Measurements from ENCODE around the gene PAQR5. TPM values are rescaled to one million over a fixed set of nuclear protein-coding genes. Genes with fewer than 3 reads are reported as not detected.
A peak's percentile ranks its signal among the peaks of the same experiment; 100 is the strongest.
"Not testable (repeated sequence)": the region's sequence is repeated elsewhere in the genome, so short reads cannot be mapped to it uniquely, and the experiment has no call there.

PAQR5 gene
- total RNA-seq, 2 donors from 2014 or later = 43.6 to 55.6 TPM

- H3K27me3 Mint-ChIP-seq (ENCODE audit: insufficient read depth) = peaks cover 43% of the 10 kb centered on the region
These were observed 1.4 kb downstream of the PAQR5 start for GRCh38 chr15:69299943-69300588.

GRCh38 chr15:69301101-69301500, 2.4 kb downstream of the PAQR5 start:
- peaks cover 32% of the 10 kb centered on the region for H3K36me3 ChIP-seq (ENCODE audit: control insufficient read depth, insufficient read depth, low read length)
- H3K9ac ChIP-seq (ENCODE audit: extremely low read depth, low read length, poor library complexity, severe bottlenecking); DNase-seq; H3K27ac Mint-ChIP-seq; H3K4me1 ChIP-seq (ENCODE audit: control insufficient read depth, insufficient read depth, low read length); H3K9me3 ChIP-seq (ENCODE audit: control insufficient read depth, low read length); H3K9me3 Mint-ChIP-seq; H3K27ac ChIP-seq (ENCODE audit: low read depth, low read length): not testable (repeated sequence)
- TF ChIP-seq CTCF (conservative IDR thresholded peaks at IDR 0.05) = peak; percentile 28
- Mint-ChIP-seq H3K27me3 (ENCODE audit: insufficient read depth) (peaks cover 36% of the 10 kb centered on the region), H3K4me1 (peaks cover 31% of the 10 kb centered on the region), H3K4me3 (peak overlapping the region; percentile 27), H3K36me3 (ENCODE audit: low read depth) (peaks cover 35% of the 10 kb centered on the region)
- peaks cover 21% of the 10 kb centered on the region for H3K27me3 ChIP-seq (ENCODE audit: control insufficient read depth, insufficient read depth, low read length, poor library complexity, severe bottlenecking)
- H3K4me3 ChIP-seq (ENCODE audit: low read length) = peak overlapping the region; percentile 26
- 88 to 90% methylated on average over 6 to 7 of the region's 8 CpGs for WGBS, 2 experiments (ENCODE audit: insufficient coverage in 1 of 2, insufficient read length in 1 of 2)

More at GRCh38 chr15:69299943-69300588, 1.4 kb downstream of the PAQR5 start:
- peak overlapping the region; percentile 91 for H3K4me3 ChIP-seq (ENCODE audit: low read length)
- H3K27ac ChIP-seq (ENCODE audit: low read depth, low read length) = no peak overlapping the region
- peaks cover 21% of the 10 kb centered on the region for H3K27me3 ChIP-seq (ENCODE audit: control insufficient read depth, insufficient read depth, low read length, poor library complexity, severe bottlenecking)
- WGBS, 2 experiments (ENCODE audit: insufficient coverage in 1 of 2, insufficient read length in 1 of 2) = 23 to 27% methylated on average over 9 of the region's 9 CpGs
- Mint-ChIP-seq H3K4me3 (peak overlapping the region; percentile 60), H3K36me3 (ENCODE audit: low read depth) (peaks cover 24% of the 10 kb centered on the region), H3K4me1 (peaks cover 28% of the 10 kb centered on the region), H3K9me3 (peaks cover 2% of the 10 kb centered on the region), H3K27ac (no peak overlapping the region)
- no peaks in the 10 kb centered on the region for H3K9me3 ChIP-seq (ENCODE audit: control insufficient read depth, low read length)
- TF ChIP-seq CTCF (conservative IDR thresholded peaks at IDR 0.05) = peak; percentile 35
- no peaks in the 10 kb centered on the region for H3K4me1 ChIP-seq (ENCODE audit: control insufficient read depth, insufficient read depth, low read length)
- peak overlapping the region; percentile 29 for H3K9ac ChIP-seq (ENCODE audit: extremely low read depth, low read length, poor library complexity, severe bottlenecking)
- peaks cover 23% of the 10 kb centered on the region for H3K36me3 ChIP-seq (ENCODE audit: control insufficient read depth, insufficient read depth, low read length)
- peak; percentile 85 for DNase-seq

- peaks cover 15% of the 10 kb centered on the region for H3K27me3 ChIP-seq (ENCODE audit: control insufficient read depth, insufficient read depth, low read length, poor library complexity, severe bottlenecking)
- H3K4me1 Mint-ChIP-seq = peaks cover 23% of the 10 kb centered on the region
- not testable (repeated sequence) for H3K27ac Mint-ChIP-seq; H3K9ac ChIP-seq (ENCODE audit: extremely low read depth, low read length, poor library complexity, severe bottlenecking); H3K4me3 ChIP-seq (ENCODE audit: low read length); H3K4me1 ChIP-seq (ENCODE audit: control insufficient read depth, insufficient read depth, low read length); H3K9me3 Mint-ChIP-seq; H3K27ac ChIP-seq (ENCODE audit: low read depth, low read length); DNase-seq; H3K4me3 Mint-ChIP-seq; H3K9me3 ChIP-seq (ENCODE audit: control insufficient read depth, low read length)
- peaks cover 37% of the 10 kb centered on the region for H3K36me3 ChIP-seq (ENCODE audit: control insufficient read depth, insufficient read depth, low read length)
- peaks cover 26% of the 10 kb centered on the region for H3K27me3 Mint-ChIP-seq (ENCODE audit: insufficient read depth)
- peaks cover 42% of the 10 kb centered on the region for H3K36me3 Mint-ChIP-seq (ENCODE audit: low read depth)
- 94 to 97% methylated on average over 2 to 6 of the region's 6 CpGs for WGBS, 2 experiments (ENCODE audit: insufficient coverage in 1 of 2, insufficient read length in 1 of 2)
These were observed 3.4 kb downstream of the PAQR5 start for GRCh38 chr15:69302087-69302486.
